H1 (cell line): ENCODE measurements around the gene STAM2. TPM values are rescaled to one million over a fixed set of nuclear protein-coding genes. Genes with fewer than 3 reads are reported as not detected.

Source experiments
- ASH2L ChIP-seq: fragments of 200-600, 300-600 bp; sonication (generic); IDR thresholded peaks from one replicate; pipeline ENCODE4 v1.7.1; 2017; ENCODE audit warnings: low read length
- BCL11A ChIP-seq, 2 experiments: IDR thresholded peaks; one replicate each; pipeline ENCODE4 v1.6.1; 2011; ENCODE audit warnings: low read depth in 2 of 2, low read length in 2 of 2, mild to moderate bottlenecking in 2 of 2
- CHD1 ChIP-seq: IDR thresholded peaks from 2 replicates; pipeline ENCODE4 v1.6.1; 2012; ENCODE audit warnings: low read depth, low read length, improper control_type of control experiment
- CHD7 ChIP-seq: fragments of 300-600 bp; sonication (generic); IDR thresholded peaks from 2 replicates; pipeline ENCODE4 v1.7.1; 2012; ENCODE audit warnings: low read length, moderate library complexity, mild to moderate bottlenecking, inconsistent platforms; ENCODE audit not compliant: insufficient replicate concordance
- JUN ChIP-seq: IDR thresholded peaks from 2 replicates; pipeline ENCODE4 v1.6.1; 2011; ENCODE audit warnings: low read depth, mild to moderate bottlenecking, improper control_type of control experiment, low read length
- MAFK ChIP-seq: IDR thresholded peaks from 2 replicates; pipeline ENCODE4 v1.6.1; 2012; ENCODE audit warnings: low read depth, mild to moderate bottlenecking, improper control_type of control experiment, low read length
- POLR2A ChIP-seq, 2 experiments: IDR thresholded peaks; 1 replicate in 1 of 2; 2 replicates in 1 of 2; pipeline ENCODE4 v1.6.1; 2011; ENCODE audit warnings: low read depth in 2 of 2, low read length in 2 of 2, mild to moderate bottlenecking in 2 of 2; ENCODE audit errors: control extremely low read depth in 1 of 2
- RBBP5 ChIP-seq: IDR thresholded peaks from 2 replicates; pipeline ENCODE4 v1.7.1; 2012; ENCODE audit warnings: low read depth, mild to moderate bottlenecking, inconsistent platforms, low read length, moderate library complexity, borderline replicate concordance
- TBP ChIP-seq: IDR thresholded peaks from 2 replicates; pipeline ENCODE4 v1.6.1; 2011; ENCODE audit warnings: low read depth, low read length, improper control_type of control experiment
- polyA plus RNA-seq, 7 experiments: library from polyadenylated mRNA; depleted of rRNA in 3 of 7; stranded (reverse) in 5 of 7; unstranded in 2 of 7; fragments of >200 nt in 5 of 7; fragments of 200-250 nt in 2 of 7; gene quantifications; 1 replicate in 5 of 7; 2 replicates in 1 of 7; 4 replicates in 1 of 7; pipeline versions ENCODE4 v1.2.1 to v1.2.3, GENCODE V29; 2011 to 2013; ENCODE audit warnings: missing spikeins in 2 of 7, mixed read lengths in 2 of 7
- total RNA-seq: library from RNA; stranded (reverse); fragmentation: NEBNext Ultra II Directional; extraction: Animal tissue kit (Norgen Biotek cat#: 25700); gene quantifications from 2 replicates; pipeline ENCODE4 v1.2.1, GENCODE V29; 2021
- TF ChIP-seq, protein P1 (sequence below): IDR thresholded peaks from 2 replicates; pipeline ENCODE4 v1.6.1; 2012; ENCODE audit warnings: inconsistent platforms

Gene STAM2
- total and polyA plus RNA-seq, 2 of the 8 experiments (the other 6 are each of a cell fraction or from before 2014, with no cell fraction given), result 5.4 to 9.4 TPM

DNA sequence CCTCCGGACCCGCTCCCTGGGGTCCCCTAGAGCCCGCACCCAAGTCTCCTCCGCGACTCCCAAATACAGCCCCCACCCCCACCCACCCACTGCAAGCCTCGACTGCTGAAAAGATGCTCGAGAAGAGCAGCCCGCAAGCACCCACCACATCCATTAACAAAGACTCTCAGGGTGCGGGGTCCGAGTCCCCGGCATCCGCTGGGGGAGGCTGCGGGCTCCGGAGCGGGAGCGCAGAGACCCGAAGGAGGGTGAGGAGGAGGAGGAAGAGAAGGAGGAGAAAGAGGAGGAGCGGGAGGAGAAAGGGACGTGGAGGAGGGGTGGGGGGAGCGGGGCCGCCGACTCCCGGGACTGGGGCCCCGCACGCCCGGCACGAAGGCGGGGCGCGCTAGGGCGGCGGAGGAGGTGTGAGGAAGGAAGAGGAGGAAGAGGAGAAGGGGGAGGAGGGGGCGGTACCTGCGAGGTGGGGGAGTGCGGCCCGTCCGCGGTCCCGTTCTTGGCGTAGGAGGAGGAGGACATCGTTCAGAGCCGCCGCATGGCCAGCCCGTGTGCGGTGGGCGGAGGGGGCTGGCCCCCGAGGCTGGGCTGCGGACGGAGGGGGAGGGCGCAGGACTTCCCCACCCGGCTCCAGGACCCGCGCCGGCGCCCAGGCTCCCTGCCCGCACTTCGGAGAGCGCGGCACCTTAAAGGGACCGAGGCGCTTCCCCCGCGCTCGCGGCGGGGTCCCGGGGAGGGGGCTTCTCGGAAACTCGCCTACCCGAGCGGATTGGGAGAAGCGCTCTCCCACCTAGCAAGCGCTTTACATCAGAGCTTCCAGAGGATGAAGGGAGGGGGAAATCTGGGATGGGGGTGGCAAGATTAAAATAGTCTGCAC is 76.8 kb downstream of the STAM2 start, which contains the start of gene CACNB4 (continued):
- TF ChIP-seq ASH2L, result peak; percentile 75
- peak; percentile 85; the same call in 1 of the 2 replicates for TF ChIP-seq RBBP5
- TF ChIP-seq POLR2A (IDR thresholded peaks at IDR 0.05; ENCODE audit: control extremely low read depth in 1 of 2, low read depth in 2 of 2, low read length in 2 of 2), result no peak; a peak in 1 of 3 replicates
- TF ChIP-seq CHD1, result no peak
- no peak for TF ChIP-seq TBP
- no peak for TF ChIP-seq BCL11A (IDR thresholded peaks at IDR 0.05; ENCODE audit: low read depth in 2 of 2, low read length in 2 of 2)
- TF ChIP-seq, protein P1, sequence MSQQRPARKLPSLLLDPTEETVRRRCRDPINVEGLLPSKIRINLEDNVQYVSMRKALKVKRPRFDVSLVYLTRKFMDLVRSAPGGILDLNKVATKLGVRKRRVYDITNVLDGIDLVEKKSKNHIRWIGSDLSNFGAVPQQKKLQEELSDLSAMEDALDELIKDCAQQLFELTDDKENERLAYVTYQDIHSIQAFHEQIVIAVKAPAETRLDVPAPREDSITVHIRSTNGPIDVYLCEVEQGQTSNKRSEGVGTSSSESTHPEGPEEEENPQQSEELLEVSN, result peak; percentile 82
- TF ChIP-seq MAFK, result no peak
- no peak for TF ChIP-seq CHD7
- no peak for TF ChIP-seq JUN
